ENCODE results near the gene ARHGAP15. TPM values are rescaled to one million over a fixed set of nuclear protein-coding genes. Genes with fewer than 3 reads are reported as not detected.
A peak's percentile ranks its signal among the peaks of the same experiment; 100 is the strongest.

ARHGAP15 gene
- total RNA-seq, 1 donor from 2014 or later: 5.4 TPM

DNA sequence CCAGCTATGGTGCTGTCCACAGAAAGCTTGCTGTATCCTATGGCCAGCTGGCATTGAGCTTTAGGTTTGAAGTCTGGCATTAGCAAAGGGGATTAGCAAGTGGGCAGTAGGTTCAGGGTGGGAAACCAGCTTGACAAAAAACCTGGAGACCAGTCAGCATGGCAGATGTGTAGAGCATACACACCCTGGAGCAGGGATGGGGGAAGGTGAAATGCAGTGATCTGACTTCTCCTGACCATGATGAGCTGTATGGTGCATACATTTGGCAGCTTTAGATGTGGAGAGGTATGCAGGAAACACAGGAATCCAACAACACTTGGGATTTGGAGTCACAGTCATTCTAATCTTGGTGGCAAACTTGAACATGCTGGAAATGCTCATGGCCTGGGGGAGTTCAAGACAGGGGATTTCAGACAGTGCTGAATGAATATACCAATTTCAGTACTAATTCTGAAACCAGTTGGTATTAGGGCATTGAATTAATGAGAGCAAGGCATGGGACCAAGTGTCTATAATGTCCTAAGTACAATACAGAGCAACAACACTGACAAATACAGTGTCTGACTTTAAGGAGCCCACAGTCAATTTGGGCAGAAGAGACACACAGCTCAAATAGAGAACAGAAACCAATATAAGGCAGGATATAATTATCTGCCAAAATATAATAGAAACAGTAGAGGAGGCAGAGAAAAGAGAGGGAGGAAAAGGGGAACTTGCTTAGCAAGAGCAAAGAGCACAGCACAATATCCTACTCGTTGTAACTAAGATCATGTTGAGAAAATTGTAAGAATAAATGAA lies 11.8 kb downstream of the ARHGAP15 start:
- DNase-seq (no peak), ATAC-seq (ENCODE audit: poor library complexity) (peak; percentile 52)
- intact Hi-C loops (cut with DNase I): no loop called here

DNA sequence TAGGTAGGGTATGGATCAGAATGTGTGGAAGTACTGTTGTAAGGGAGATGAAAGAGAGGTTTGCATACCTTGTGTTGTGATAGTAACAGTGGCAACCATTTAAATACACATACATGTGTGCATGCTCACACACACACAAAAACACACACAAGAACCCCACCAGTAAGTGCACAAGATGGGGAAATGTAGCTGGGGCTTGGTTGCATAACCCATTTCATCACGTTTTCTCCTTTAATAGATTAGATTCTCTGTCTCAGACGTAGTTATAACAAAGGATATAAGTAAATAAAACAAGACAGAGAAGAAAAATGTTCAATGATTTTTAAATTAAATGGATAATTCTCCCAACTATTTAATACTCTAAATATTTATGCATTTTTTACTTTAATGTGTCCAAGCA lies 13.4 kb downstream of the ARHGAP15 start:
- intact Hi-C loops (cut with DNase I): no loop called here
- ATAC-seq (ENCODE audit: poor library complexity) (no peak), DNase-seq (no peak)

DNA sequence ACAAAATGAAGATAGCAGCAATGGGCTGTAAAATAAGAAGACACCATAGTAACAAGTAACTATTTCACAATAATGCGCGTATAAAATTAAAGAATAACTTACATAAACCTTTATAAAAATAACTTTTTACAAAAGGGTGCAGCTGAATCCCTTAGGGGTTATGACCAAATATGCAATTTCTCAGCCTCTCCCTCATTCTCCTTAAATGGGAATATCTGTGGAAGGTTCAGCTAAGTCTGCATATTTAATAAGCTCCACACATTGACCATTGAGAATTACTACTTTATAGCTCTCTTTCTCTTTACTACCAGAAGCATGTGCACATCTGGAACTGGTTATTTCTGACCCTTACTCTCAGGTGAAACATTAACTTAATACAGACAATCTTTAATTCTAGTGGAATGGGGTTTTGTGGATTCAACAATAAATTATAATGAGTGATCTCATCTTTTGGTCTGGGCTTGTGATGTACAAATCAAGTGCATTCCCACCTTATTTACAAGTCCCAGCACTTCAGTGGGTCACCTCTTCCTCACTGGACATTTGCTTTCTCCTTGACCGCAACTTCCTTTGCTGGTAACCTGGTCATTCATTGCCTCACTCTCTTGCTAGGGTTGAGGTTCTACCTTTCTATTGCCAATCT lies 15.7 kb downstream of the ARHGAP15 start:
- intact Hi-C loops (cut with DNase I): no loop called here
- ATAC-seq (ENCODE audit: poor library complexity) (no peak), DNase-seq (no peak)

DNA sequence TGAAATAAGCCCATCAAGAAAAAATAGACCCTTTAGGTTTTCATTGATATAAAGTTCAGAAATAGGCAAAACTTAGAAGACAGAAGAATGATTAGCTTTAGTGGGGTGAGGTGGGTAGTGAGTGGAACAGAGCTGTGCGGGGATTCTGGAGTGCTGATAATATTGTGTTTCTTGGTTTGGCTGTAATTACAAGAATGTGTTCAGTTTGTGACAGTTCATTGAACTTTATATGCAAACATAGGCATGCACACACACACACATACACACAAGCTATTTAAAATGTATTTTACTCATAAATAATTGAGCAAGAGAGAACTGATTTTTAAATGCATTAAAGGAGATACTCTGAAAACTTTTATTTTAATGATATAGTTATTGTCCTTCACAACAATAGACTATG lies 17.1 kb downstream of the ARHGAP15 start:
- DNase-seq (no peak), ATAC-seq (ENCODE audit: poor library complexity) (no peak)
- intact Hi-C loops (cut with DNase I): no loop called here

DNA sequence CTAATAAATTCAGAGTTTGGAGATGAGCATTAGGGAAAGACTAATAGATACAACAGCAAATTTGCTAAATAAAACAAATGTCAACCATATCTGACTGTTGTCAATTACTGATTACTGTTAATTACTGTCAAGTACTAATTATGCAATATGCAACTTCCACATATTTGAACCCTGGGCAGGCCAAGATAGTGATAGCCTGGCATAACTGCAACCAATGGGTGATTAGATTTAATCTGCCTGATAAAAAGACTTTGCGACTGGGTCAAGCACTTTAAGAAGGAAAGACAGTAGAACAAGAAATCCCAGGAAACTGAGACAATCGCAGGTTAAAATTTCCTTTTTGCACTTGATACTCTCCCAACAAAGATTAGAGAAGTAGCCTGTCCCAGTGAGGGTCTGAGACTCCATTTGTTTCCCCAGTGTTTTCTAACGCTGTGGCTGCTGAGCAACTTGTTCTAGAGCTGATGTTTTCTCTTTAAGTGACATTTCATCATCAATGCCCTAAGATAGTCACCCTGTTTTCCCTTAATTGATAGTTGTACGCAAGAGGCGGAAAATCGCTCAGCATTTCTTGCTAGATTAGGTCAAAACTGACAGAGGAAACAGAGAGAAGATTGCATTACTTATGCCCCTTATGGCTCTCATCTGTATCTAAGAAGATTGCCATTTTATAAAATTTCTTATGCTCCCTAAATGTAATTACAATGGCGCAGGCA lies 17.8 kb downstream of the ARHGAP15 start:
- intact Hi-C loops (cut with DNase I): no loop called here
- DNase-seq: no peak
- ATAC-seq (ENCODE audit: poor library complexity): no peak

DNA sequence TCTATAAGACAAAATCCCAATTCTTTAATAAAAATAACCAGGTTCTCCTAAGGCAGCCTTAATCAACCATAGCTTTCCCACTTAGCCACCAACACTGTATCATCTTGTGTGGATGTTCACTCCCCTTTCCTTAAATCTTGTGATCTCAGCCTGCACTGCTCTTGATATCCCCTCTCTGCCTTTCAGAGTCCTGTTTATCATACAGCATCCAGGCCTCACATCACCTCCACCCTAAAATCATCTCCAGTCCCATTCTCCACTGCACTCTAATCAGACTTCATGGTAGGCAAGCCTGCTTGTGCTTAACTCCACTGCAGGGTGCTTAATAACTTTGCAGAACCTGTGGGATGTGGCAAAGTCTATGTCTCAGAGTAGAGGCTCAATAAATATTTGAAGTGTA lies 18.8 kb downstream of the ARHGAP15 start:
- DNase-seq (no peak), ATAC-seq (ENCODE audit: poor library complexity) (no peak)
- intact Hi-C loops (cut with DNase I): no loop called here

DNA sequence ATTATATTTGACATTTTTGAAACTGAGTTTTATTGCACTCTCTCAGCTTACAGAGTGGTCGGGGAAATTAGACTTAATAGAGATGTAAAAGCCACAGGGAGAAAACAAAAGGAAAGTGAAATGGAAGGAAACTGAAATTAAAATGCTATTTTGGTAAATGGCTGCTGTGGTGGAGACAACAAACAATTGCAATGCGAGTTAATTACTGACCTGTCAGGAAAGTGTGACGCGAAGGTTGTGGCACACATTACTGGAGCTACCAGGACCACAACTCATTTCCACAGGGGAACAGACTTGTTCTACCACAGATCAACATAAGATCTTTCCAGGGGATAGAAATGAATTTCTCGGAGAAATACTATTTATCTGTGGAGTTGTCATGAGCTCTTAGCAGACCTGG lies 19.5 kb downstream of the ARHGAP15 start:
- DNase-seq (no peak), ATAC-seq (ENCODE audit: poor library complexity) (no peak)

DNA sequence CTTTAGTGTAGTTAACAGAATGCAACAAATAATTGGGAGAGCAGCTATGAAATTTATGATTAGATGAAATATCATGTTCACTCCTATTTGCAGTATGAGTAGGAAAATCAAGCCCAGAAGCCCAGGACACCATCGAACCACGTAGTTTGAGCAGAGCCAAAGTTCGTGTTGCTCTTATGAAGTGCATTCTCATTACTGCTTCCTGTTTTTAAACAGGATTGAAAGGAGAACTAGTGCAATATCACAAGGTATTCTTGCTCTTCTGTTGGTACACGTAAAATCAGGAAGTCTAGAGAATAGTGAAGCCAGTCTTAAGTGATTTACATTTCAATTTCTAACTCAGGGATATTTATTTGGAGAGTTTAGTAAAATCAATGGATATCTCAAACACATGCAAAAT lies 21.1 kb downstream of the ARHGAP15 start:
- intact Hi-C loops (cut with DNase I): no loop called here
- DNase-seq: no peak
- ATAC-seq (ENCODE audit: poor library complexity): no peak

More for the DNA sequence above, 19.5 kb downstream of the ARHGAP15 start:
- intact Hi-C loops (cut with DNase I): no loop called here

DNA sequence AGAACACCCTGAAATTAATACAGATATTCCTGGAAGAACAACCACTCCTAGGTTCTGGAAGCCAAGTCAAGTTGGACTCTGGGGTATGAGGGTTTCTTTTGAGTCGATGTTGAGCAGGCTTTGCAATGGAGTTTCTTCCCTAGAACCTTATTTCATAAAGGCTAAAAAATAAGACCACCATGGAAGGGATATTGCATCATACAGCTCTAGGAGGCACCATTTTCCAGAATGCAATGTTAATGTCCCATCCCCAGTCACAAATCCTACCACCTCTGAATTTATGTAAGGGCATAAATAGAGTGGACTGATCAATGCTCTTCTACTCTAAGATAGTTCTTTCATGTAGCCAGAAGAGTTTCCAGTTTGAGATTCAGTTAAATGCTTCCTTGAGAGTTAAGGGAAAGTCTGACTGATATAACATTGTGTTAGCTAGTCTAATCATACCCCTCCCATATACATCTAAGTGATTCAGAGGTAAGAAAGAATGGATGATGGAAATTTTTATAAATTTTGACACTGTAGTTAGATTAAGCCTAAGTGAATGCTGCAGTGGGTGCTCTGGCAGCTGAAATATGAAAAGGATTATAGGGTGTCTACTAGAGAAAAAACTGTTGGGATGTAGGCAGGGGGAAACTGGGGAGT lies 22.0 kb downstream of the ARHGAP15 start:
- no peak for DNase-seq
- intact Hi-C loops (cut with DNase I): no loop called here
- no peak for ATAC-seq (ENCODE audit: poor library complexity)

DNA sequence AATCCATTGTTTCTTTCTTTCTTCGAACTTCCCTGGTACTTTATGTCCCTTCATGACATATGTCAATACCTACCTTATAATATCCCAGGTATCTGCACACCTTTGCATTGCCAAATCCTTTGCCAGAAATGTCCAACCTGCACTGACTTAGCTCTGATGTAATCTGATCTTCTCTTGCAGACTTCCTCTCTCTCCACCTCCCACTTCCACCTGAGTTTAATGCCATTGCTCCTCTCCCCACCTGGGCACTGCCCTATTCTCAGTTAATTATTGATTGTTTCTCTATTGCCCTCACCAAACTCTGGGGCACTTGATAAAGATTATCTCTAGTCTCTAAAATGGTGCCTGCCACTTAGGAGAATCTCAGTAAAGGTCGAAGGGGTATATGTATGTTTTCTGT lies 23.0 kb downstream of the ARHGAP15 start:
- ATAC-seq (ENCODE audit: poor library complexity): no peak
- no peak for DNase-seq
- intact Hi-C loops (cut with DNase I): no loop called here

DNA sequence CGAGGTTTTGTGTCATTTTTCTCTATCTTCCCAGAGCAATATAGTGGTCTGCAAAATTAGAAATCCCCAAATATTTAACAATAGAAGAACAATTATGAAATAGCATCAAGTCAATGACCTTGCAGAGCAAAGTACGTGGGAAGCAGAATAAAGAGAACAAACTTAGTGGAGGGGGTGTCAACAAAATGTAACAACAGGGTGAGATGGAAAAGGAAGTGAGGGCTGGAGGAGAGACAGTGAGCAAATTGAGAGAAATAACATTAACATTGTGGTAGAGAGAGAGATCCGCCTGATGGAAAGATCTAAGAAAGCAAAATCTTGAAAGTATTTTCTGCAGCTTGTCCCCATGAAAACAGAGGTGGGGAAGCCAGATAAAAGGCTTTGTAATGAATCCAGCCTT lies 23.4 kb downstream of the ARHGAP15 start:
- ATAC-seq (ENCODE audit: poor library complexity) (no peak), DNase-seq (no peak)
- intact Hi-C loops (cut with DNase I): no loop called here

DNA sequence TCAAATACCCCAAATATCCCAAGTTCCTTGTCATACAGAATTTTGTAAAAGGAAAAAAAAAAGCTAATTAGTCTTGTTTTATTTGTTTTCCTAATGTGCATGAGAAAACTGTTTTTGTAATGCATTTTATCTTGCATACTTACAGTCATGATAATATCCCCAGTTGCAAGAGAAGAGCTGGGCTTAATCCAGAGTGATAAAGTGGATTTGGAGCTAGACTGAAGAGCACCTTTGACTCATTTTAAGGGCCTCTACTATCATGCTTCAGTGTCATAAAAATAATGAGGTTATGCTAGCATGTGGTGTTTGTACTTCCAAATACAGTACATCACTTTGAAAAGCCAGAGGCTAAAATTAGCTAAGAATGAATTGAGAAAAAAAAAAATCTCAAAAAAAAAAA lies 26.4 kb downstream of the ARHGAP15 start:
- intact Hi-C loops (cut with DNase I): no loop called here
- no peak for ATAC-seq (ENCODE audit: poor library complexity)

DNA sequence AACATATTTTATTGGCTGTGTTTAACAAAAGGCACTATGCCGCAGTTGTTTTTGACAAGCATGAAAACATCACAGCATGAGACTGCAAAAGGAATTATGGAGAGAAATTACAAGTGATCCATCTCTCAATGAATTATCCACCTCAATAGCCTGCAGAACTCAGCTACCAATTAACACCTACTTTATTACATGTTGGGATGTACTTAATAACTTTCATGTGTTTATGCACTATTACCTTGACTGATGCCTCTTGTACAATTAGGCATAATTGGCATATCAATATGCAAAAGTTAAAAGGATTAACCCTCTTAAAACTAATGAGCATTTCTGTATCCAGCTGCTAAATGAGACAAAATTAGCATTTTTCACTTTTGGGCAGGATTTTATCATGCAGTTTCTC lies 27.8 kb downstream of the ARHGAP15 start:
- ATAC-seq (ENCODE audit: poor library complexity) (no peak), DNase-seq (no peak)
- intact Hi-C loops (cut with DNase I): no loop called here

More for the DNA sequence above, 26.4 kb downstream of the ARHGAP15 start:
- DNase-seq: no peak

DNA sequence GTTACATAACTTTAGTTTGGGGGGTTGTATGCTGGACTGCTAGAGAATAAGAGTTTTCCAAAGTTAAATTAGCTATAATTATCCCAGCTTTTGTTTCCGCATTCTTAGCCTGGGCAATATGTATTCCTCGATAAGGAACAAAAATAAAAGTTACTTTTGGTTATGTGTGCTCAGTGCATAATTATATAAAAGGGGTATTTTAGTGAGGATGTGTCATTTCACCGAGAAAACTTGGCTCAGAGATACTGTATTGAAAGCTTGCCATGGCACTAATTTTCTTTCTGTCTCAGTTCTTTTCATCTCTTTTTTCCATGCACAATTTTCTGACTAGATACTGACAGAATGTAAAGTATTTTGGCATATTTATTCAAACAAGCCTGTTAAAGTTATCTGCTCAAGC lies 28.2 kb downstream of the ARHGAP15 start:
- no peak for ATAC-seq (ENCODE audit: poor library complexity)
- intact Hi-C loops (cut with DNase I): no loop called here
- DNase-seq: no peak

DNA sequence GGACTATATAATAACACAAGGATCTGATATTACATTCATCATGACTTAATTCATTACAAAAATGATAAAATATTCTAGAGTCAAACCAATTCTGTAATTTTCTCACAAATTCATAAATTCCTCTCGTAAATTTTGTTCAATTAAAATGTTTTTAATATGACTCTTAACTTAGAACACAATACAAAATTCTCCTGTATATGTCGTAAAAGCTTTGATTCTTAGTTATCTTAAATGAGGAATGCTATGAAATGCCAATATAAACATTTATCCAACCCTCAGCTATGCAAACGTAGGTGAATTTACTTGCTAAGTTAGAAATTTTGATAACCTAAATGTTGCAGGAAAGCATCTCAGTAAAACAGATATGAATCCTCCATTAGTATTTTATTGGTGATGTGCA lies 28.9 kb downstream of the ARHGAP15 start:
- no peak for ATAC-seq (ENCODE audit: poor library complexity)
- no peak for DNase-seq
- intact Hi-C loops (cut with DNase I): no loop called here

DNA sequence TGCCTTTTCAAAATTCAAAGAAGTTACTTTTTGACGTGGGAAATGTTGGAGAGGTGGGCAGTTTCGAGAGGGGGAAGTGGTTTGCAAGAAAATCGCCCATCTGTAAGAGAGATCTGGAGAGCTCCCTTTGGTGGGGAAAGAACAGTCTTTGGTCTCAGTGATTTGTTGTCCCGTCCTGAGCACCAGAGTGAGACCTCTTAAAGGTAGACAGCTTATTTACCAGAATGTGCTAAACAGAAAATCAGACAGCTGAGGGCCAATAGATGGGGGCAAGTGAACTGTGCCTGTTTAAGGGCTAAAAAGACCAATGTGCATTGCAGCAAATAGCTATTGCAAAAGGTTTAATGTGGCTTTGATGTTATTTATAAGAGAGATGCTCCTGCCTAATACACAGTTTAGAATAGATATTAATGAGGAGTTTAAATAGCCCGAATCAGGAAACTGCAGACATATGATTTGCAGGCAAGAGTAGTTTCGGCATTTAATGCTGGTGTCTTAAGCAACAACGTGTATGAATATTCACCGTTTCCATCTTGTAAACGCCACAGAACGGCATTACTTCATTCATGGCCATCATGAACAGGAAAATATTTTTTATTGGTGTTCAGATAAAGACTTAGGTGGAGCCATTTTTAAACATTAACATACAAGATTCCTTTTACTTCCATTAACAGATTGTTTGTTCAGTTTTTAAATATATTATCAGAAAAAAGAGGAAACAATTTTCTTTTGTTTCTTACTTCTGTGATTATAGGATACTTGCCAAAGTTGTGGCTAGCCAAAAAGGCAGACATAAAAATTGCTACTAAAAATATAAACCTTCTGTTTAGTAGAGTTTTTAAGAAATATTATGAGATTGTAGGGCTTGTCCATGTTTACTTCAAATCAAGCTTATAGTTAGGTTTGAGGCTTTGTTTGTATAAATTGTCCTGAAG lies 29.6 kb downstream of the ARHGAP15 start:
- intact Hi-C loops (cut with DNase I): no loop called here
- ATAC-seq (ENCODE audit: poor library complexity) (no peak), DNase-seq (no peak)

DNA sequence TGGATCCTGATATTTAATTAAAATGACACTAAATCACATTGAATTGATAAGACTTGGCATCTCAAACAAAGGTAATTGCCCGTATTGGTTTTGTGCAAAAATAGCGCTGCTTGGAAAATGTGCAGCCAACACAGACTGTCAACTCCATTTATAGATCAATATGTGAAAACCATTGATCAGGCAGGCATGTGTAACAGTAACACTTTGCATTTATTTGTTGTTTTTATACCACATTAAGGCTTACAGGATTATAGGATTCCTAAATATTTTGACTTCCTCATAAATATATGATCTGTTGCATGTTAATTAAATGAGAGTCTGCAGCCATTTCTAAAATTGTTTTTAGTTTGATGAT lies 30.2 kb downstream of the ARHGAP15 start:
- DNase-seq (no peak), ATAC-seq (ENCODE audit: poor library complexity) (no peak)
- intact Hi-C loops (cut with DNase I): no loop called here

All from Right ventricle myocardium superior (tissue), 1 donor.